Measurements from ENCODE around the gene DST. TPM values are rescaled to one million over a fixed set of nuclear protein-coding genes. Genes with fewer than 3 reads are reported as not detected.

Gene DST
- total and polyA plus RNA-seq, 2 of the 8 experiments (the other 6 are each of a cell fraction or from before 2014, with no cell fraction given): 49.4 to 116 TPM

GRCh38 chr6:56529594-56530191 is 113.0 kb downstream of the DST start:
- FAIRE-seq (no peak), DNase-seq (ENCODE audit: low read depth in 1 of 2, low spot score in 2 of 2) (no peak)
- CTCF ChIA-PET (ENCODE audit: partially characterized antibody): interaction anchor here (0.7 kb wide), 1 partner anchor 15 kb away, joined by 4 read pairs; no protein-coding TSS in a partner anchor
- no peak overlapping the region for H3K18ac ChIP-seq (ENCODE audit: extremely low read depth, low read length)
- no peak overlapping the region for H3K4me2 ChIP-seq (ENCODE audit: insufficient read depth in 1 of 2, low read depth in 2 of 2, low read length in 2 of 2)
- H3K4me3 ChIP-seq (ENCODE audit: extremely low read depth in 1 of 4, insufficient read depth in 2 of 4, low read depth in 3 of 4, low read length in 4 of 4): no peak overlapping the region
- H3K79me2 ChIP-seq (ENCODE audit: control insufficient read depth in 1 of 2, insufficient read depth in 2 of 2, low read length in 2 of 2): no peaks in the 10 kb centered on the region
- H3K9ac ChIP-seq (replicated peaks in 1 of 4; ENCODE audit: extremely low read depth in 1 of 4, low read depth in 3 of 4, low read length in 3 of 4): no peak overlapping the region
- H3K23ac ChIP-seq (ENCODE audit: insufficient read length): no peak overlapping the region
- no peaks in the 10 kb centered on the region for H3K9me3 ChIP-seq (ENCODE audit: insufficient read depth in 2 of 2, low read depth in 1 of 2, low read length in 1 of 2)
- peaks cover 0 to 39% (median 11%) of the 10 kb centered on the region in 4 experiments; a peak in 4 of 8 replicates for H3K36me3 ChIP-seq (ENCODE audit: control insufficient read depth in 2 of 4, insufficient read depth in 4 of 4, low read length in 3 of 4)
- no peaks in the 10 kb centered on the region for H3K23me2 ChIP-seq (ENCODE audit: low read depth, low read length)
- no peak overlapping the region for H2BK20ac ChIP-seq (ENCODE audit: low read length)
- H4K20me1 ChIP-seq (replicated peaks in 1 of 2; ENCODE audit: control insufficient read depth in 1 of 2, insufficient read depth in 2 of 2, low read length in 2 of 2): no peaks in the 10 kb centered on the region
- H2BK15ac ChIP-seq (ENCODE audit: low read length): no peak overlapping the region
- H2AFZ ChIP-seq (ENCODE audit: low read length): no peak overlapping the region
- H2BK12ac ChIP-seq (ENCODE audit: low read depth, low read length): no peak overlapping the region
- no peak overlapping the region for H3K14ac ChIP-seq (ENCODE audit: insufficient read length)
- H4K8ac ChIP-seq (ENCODE audit: extremely low read depth, insufficient read depth, low read length): no peak overlapping the region
- H4K91ac ChIP-seq (replicated peaks; ENCODE audit: insufficient read length, low read length): no peak overlapping the region
- WGBS, 2 experiments (ENCODE audit: extremely low coverage in 1 of 2, insufficient coverage in 1 of 2, insufficient read length in 1 of 2, insufficient replicate concordance in 2 of 2, low coverage in 1 of 2, low lambda C conversion rate in 2 of 2, missing lambda C conversion rate in 1 of 2): 89% methylated on average over 4 of the region's 4 CpGs; no CpG with 5 or more reads in 1 of the 2 experiments
- H2BK5ac ChIP-seq (ENCODE audit: low read depth, low read length): no peak overlapping the region
- peaks cover 2% of the 10 kb centered on the region; the same call in 1 of the 2 replicates for H3K79me1 ChIP-seq (ENCODE audit: low read depth, low read length)
- peaks cover 0 to 14% (median 5%) of the 10 kb centered on the region in 4 experiments; a peak in 3 of 7 replicates for H3K4me1 ChIP-seq (replicated peaks in 1 of 4; ENCODE audit: control insufficient read depth in 3 of 4, insufficient read depth in 4 of 4, low read length in 3 of 4)
- no peak overlapping the region for H2AK5ac ChIP-seq (ENCODE audit: low read depth, low read length)
- POLR2A ChIA-PET (ENCODE audit: partially characterized antibody): interaction anchor here (2.0 kb wide), 1 partner anchor 13 kb away, joined by 8 read pairs; no protein-coding TSS in a partner anchor
- no peak overlapping the region for H2BK120ac ChIP-seq (replicated peaks; ENCODE audit: low read depth, low read length)
- H4K5ac ChIP-seq (ENCODE audit: insufficient read length, low read depth, low read length): no peak overlapping the region
- no peak overlapping the region for H3K56ac ChIP-seq (replicated peaks; ENCODE audit: insufficient read length, low read depth, low read length)
- no peak overlapping the region for H3K27ac ChIP-seq (ENCODE audit: low read depth, low read length)
- no peak overlapping the region for H3K4ac ChIP-seq (replicated peaks; ENCODE audit: insufficient read length, low read depth, low read length)
- H3K27me3 ChIP-seq (replicated peaks in 1 of 4; ENCODE audit: control insufficient read depth in 3 of 4, extremely low read depth in 1 of 4, insufficient read depth in 3 of 4, low read length in 3 of 4): no peaks in the 10 kb centered on the region
- TF ChIP-seq SAP30 (IDR thresholded peaks at IDR 0.05; ENCODE audit: insufficient read depth, insufficient replicate concordance, low read length) (no peak), ZNF274 (IDR thresholded peaks at IDR 0.05; ENCODE audit: borderline replicate concordance, extremely low read depth, low read length) (no peak), CEBPB (IDR thresholded peaks at IDR 0.05; ENCODE audit: low read depth, low read length) (no peak), NRF1 (IDR thresholded peaks at IDR 0.05; ENCODE audit: low read depth, low read length) (no peak), YY1 (IDR thresholded peaks at IDR 0.05; ENCODE audit: low read depth, low read length) (no peak), RXRA (IDR thresholded peaks at IDR 0.05; ENCODE audit: insufficient read depth, low read depth, low read length) (no peak), RAD21 (IDR thresholded peaks at IDR 0.05 in 1 of 2, conservative IDR thresholded peaks at IDR 0.05 in 1 of 2; ENCODE audit: low read depth in 2 of 2, low read length in 2 of 2) (no peak), KDM4A (IDR thresholded peaks at IDR 0.05; ENCODE audit: low read depth, low read length, severe bottlenecking) (no peak), TEAD4 (IDR thresholded peaks at IDR 0.05; ENCODE audit: low read depth, low read length) (no peak), BCL11A (IDR thresholded peaks at IDR 0.05; ENCODE audit: low read depth in 2 of 2, low read length in 2 of 2) (no peak), POLR2A (IDR thresholded peaks at IDR 0.05; ENCODE audit: control extremely low read depth in 1 of 2, low read depth in 2 of 2, low read length in 2 of 2) (no peak), CTBP2 (IDR thresholded peaks at IDR 0.05; ENCODE audit: borderline replicate concordance, insufficient read depth, insufficient read length, low read length) (no peak)
- TF ChIP-seq, protein P1, sequence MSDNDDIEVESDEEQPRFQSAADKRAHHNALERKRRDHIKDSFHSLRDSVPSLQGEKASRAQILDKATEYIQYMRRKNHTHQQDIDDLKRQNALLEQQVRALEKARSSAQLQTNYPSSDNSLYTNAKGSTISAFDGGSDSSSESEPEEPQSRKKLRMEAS (IDR thresholded peaks at IDR 0.05): no peak
